Right lung (tissue), 5 donors: ENCODE results near the gene HMGXB3. TPM values are rescaled to one million over a fixed set of nuclear protein-coding genes. Genes with fewer than 3 reads are reported as not detected.
"Not testable (repeated sequence)": the region's sequence is repeated elsewhere in the genome, so short reads cannot be mapped to it uniquely, and the experiment has no call there.

Source experiments
- DNase-seq, 2 donors: peaks; one replicate each; pipeline ENCODE4 v3.0.0-alpha.2; 2013
- polyA plus RNA-seq, 5 donors: library from polyadenylated mRNA; unstranded; fragments of 120-200 nt; gene quantifications; one replicate each; pipeline versions ENCODE4 v1.2.1 to v1.2.3, GENCODE V29; 2013; ENCODE audit warnings: inconsistent platforms in 1 of 5, low replicate concordance in 1 of 5; ENCODE audit not compliant: insufficient read length in 5 of 5, insufficient read depth in 1 of 5

Gene HMGXB3
- polyA plus RNA-seq, 5 donors: 32.9 to 47.0 (median 40.3) TPM

- DNase-seq: no peak
These were observed 67.9 kb downstream of the HMGXB3 start for GRCh38 chr5:150068472-150068871.

- DNase-seq: no peak
These were observed 68.6 kb downstream of the HMGXB3 start for GRCh38 chr5:150068961-150069645.

DNA sequence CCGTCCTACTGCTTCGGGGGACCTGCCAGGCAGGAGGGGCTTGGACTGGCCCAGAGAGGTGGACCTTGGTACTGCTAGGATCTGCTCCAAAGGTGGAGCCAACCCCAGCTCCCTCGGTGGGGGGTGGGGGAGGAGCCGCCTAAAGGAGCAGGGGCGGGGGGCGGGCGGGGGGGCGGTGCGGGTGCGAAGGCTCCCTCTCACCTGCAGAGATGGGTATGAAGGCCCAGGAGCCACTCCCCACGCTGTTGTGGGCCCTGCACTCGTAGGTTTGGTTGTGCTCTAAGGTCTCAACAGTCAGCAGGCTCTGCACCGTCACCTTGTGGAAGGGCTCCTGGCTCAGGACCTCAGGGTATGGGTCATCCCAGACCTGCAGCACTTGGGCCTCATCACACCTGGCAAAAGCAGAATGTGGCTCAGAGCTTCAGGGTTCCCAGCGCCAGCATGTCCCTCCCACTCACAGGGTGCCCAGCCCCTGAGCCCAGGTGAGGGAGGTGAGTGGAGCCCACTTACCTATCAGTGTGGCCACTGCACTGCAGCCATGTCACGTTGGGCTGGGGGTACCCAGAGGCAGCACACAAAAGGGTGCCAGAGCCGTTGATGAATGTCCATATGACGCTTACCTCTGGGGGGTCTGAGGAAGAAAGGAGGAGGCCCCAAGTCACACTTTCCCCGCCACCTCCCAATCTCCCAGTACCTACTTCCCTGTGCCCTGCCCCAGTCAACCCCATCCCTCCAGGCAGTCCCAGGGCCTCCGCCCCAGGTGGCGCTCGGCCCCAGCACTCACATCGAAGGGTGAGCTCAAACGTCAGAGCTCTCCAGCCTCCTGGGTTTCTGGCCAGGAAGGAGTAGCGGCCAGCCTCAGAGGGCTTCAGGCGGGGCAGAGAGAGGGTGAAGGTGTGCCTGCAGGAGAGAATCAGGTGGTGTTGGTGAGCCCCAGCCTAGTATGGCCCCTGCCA, 69.4 kb downstream of the HMGXB3 start:
- no peak for DNase-seq

GRCh38 chr5:150070821-150071220, 70.3 kb downstream of the HMGXB3 start:
- DNase-seq: no peak

- no peak for DNase-seq
These were observed 72.6 kb downstream of the HMGXB3 start for GRCh38 chr5:150073086-150073625.

- DNase-seq: no peak
These were observed 73.1 kb downstream of the HMGXB3 start for GRCh38 chr5:150073677-150074076.

DNA sequence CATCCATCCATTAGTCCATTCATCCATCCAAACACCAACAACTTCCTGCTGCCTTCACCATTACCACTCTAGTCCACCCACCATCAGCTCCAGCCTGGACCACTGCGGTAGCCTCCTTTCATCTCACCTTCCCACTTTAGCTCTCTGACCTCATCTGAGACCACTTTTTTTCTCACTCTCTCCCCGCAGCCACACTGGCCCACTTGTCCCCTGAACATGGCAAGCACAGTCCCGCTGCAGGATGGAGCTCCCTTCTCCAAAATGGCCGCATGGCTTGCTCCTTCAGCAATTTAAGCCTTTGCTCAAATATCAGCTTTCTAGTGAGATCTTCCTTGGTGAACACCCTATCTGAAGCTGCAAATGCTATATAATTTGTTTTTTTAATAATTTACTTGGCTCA, 74.7 kb downstream of the HMGXB3 start:
- no peak for DNase-seq

DNA sequence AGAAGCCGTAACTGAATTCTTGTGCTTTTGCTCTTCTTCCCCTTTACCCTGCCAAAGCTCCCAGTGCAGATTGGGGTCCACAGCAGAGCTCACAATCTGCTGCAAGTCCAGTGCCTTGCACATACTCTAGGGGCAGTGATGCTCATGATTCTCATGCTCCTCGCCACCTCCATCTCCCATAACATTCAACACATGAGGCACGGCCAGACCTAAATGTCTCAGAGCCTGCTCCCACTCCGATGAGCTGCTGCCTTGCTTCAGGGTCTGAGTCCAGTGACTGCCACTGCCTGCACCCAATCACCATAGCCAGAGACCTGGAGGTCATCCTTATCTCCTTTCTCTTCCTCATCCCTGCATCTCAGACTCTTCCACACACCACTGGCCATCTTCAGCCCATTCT, 75.3 kb downstream of the HMGXB3 start:
- no peak for DNase-seq

GRCh38 chr5:150077060-150077459, 76.5 kb downstream of the HMGXB3 start:
- DNase-seq: no peak

DNA sequence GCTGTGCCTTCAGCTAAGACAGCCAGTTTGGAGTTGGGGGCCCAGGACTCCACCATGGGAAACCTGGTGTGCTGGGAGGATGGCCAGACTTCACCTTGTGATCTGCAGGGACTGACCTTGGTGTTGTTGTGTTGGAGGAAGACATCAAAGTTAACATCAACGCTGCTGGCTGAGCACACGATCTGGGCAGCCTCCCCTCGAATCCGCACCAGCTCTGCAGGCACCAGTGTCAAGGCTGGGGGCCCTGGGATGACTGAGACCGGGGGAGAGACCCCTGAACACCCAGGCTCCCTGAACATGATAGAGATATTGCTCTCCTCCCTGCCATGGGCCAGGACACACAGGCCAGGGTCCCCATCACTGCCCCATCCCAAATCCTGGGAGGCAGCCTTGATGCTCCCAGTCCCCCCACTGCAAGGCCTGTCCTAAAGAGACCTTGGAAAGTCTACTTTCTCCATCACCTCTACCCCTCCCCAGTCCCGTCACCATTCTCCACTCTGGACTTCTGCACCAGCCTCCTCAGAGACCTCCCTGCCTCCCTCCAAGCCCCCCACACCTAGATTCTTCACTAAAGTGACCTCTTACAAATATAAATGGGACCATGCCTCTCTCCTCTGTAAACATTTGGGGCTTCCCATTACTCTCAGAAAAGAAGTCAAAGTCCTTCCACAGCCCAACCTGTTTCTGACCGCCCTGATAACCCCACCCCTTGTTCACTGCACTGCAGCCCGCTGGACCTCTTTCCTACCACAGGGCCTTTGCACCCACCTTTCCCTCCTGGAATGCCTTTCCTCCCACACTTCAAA, 77.7 kb downstream of the HMGXB3 start:
- no peak for DNase-seq

DNA sequence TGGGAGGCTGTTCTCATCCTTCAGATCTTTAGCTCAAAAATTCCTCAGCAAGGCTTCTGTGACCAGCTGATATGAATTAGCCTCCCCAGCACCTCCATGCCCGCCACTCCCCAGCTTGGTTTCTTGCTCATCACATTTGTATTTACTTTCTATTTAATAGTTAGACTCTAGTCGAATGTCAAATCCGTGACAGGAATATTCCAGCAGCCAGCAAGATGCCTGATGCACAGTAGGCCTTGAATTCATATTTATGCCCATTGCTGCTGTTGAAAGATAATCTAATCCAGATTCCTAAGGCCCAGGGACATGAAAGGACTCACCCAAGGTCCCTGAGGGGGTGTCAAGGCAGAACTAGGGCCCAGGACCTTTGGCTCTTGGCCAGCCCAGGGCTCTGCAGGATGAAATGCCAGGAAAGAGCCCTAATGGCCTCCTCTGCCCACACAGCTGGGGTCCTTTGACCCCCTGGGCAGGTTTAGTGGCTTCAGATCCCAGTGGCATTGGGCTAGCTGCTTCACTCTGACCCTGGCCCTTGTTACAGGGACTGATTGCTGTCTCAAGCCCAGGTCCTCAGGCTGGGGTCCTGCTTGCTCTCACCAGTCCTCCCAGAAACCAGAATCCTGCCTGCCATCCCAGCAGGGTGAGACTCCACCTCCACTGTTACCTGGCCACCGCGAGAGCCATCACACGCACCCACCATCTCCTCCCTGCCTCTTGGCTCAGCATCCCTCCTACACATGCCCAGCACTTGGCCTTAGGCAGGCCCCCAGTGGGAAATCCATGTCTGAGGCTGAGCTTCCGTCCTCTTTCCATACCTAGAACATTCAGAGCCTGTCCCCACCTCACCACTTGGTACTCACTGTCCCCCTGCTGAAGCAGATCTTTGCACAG, 78.5 kb downstream of the HMGXB3 start:
- DNase-seq: no peak

- DNase-seq: no peak
These were observed 79.4 kb downstream of the HMGXB3 start for GRCh38 chr5:150079909-150080461.

- DNase-seq: no peak
These were observed 80.3 kb downstream of the HMGXB3 start for GRCh38 chr5:150080696-150081435.

DNA sequence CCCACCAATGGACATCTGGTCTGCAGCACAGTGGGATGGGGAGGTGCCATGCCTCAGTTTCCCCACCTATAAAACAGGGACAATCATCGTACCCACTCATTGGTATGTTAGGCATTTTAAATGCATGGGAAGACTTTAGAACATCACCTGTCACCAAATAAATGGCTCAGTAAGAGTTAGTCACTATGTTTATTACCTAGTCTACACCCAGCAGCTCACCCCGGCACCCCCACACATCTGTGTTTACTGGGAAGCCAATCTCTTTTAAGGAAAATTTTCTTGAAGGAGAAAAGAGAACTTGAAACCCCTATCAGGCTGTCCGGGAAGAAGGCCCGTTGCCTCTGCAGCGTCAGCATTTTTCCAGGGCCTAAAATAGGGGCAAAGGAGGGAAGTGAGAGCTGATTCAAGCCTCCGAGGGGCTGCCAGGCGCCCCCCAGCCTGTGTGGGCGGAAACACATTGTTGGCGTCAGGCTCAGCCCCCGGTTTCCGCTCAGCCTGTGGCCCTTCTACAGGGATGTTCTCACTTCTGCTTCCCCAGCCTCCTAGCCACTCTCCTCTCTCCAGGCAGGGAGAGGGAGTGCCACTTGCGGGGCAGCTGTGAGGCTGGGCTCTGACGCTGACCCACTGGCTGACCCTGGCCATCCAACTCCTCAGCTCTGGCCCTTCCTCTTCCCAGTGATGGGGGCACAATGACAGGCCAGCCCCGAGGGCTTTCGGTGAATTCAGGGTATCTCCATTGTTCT, 81.2 kb downstream of the HMGXB3 start:
- peak; percentile 53 to 64 for DNase-seq

GRCh38 chr5:150082374-150082773, 81.8 kb downstream of the HMGXB3 start:
- no peak for DNase-seq

DNA sequence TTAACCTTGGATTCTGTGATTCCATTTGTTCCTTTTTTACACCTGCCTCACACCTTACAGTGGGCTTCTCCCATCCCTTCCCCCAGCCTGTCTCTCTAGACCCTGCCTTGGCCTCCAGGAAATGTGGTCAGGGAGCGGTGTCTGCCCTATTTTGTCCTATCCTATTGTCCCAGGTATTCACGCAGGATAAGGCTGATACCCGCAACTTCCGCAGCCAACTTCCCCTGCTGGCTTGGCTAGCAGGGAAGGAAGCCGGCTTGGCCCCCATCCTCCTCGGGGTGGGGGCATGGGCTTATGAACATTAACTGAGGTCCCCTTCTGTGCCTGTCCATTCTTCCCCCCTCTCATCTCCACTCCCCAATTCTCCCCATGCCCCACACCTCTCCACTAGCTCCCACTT, 82.3 kb downstream of the HMGXB3 start:
- no peak for DNase-seq

DNA sequence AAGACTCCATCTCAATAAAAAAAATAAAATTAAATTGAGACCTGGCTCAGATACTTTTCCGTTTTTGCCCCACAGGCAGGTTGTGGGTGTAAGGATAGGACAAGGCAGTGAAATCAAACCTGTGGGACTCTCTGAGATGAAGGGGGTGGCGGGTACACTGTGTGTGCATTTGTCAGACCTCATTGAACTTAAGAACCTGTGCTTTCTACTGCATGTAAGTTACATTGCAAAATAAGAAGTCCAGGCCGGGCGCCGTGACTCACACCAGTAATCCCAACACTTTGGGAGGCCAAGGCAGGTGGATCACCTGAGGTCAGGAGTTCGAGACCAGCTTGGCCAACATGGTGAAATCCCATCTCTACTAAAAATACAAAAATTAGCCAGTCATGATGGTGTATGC, 84.2 kb downstream of the HMGXB3 start:
- DNase-seq: not testable (repeated sequence)

- DNase-seq: no peak
These were observed 84.8 kb downstream of the HMGXB3 start for GRCh38 chr5:150085191-150085912.
